Occipital lobe (tissue), 2 donors: ENCODE results near the gene CALML5. TPM values are rescaled to one million over a fixed set of nuclear protein-coding genes. Genes with fewer than 3 reads are reported as not detected.

Experiments used
- DNase-seq: peaks from one replicate; lab custom pipeline; 2025; lab: John Stamatoyannopoulos, UW
- total RNA-seq: library from RNA; depleted of rRNA; stranded (reverse); fragments of >200 nt; gene quantifications from one replicate; pipeline ENCODE4 v1.2.3, GENCODE V29; 2014

The CALML5 gene
- total RNA-seq, 1 donor from 2014 or later, result not detected

DNA sequence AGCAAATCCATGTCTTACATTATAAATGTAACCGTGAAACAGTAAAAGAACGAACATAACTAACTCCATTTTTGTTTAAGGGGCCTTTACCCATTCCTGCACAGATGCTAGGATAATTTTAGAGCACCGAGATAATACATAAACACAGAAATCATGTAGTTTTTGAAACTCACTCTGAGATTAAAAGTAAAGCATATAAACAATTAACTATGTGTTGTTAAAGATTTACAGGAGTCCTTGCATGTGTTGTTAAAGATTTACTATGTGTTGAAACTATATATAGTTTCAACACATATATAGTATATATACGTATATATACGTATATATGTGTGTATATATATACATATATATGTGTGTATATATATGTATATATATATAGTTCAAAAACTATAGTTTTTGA is 18.2 kb upstream of the CALML5 start:
- DNase-seq, result no peak

DNA sequence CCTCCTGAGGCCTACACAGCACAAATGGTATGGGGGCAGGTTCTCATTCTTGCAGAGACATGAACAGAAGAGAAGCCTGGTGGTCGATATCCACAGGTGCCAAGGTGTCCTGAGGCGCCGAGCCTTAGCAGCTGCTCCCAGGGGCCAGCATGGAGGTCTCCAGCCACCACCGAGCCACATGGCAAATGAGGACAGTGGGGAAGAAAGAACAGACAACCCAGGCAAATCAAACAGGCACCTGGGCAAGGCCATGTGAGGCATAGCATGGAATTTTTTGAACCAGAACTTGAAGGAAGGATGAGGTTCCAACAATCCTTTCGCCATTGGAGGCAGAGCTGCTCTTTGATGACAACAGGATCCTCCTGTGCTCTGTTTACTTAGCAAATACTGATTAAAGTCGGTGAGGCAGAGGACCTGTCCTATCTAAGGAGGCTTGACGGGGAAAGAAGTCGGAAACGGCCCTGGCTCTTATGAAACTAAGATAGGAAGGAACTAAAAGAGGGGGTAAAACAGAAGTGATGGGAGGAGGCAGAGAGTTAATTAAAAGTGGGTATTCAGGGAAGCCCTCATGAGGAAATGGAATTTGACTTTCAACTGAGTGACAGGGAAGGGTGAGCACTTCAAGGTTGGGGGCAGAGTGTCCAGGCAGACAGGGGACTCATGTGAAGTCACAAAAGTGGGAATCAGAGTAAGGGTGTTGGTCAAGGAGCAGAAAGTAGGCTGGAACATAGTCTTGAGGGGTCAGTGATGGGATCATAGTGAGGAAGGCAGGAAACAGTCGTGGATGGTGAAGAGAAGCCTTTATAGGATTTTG is 16.8 kb upstream of the CALML5 start:
- DNase-seq, result no peak

DNA sequence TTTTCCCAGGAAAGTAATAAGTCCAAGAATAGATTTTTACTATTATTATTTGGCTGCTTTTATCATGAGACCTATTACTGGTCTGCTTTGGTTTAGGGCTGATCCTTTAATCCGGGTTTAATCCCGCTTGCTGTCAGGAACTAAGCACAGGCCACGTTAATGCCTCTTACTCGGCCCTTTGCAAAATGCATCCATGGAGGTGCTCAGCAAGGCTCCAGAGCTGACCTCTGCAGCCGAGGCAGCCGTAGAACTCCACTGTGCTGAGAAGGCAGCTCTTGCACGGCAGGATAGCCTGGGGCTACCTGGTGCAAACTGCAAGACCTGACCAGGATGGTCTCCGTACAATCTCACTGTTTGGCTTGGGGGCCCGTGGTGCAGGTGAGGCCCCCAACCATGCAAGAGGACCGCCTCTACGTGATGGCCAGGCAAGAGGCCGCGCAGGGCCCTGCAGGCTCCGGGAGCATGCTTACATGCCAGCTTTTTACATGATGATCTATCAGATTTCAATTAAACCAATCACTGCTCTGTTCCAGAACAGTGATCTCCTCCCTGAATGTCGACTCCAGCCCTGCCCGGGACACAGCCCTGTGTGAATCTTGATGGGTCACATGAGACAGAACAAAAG is 15.0 kb upstream of the CALML5 start:
- no peak for DNase-seq

DNA sequence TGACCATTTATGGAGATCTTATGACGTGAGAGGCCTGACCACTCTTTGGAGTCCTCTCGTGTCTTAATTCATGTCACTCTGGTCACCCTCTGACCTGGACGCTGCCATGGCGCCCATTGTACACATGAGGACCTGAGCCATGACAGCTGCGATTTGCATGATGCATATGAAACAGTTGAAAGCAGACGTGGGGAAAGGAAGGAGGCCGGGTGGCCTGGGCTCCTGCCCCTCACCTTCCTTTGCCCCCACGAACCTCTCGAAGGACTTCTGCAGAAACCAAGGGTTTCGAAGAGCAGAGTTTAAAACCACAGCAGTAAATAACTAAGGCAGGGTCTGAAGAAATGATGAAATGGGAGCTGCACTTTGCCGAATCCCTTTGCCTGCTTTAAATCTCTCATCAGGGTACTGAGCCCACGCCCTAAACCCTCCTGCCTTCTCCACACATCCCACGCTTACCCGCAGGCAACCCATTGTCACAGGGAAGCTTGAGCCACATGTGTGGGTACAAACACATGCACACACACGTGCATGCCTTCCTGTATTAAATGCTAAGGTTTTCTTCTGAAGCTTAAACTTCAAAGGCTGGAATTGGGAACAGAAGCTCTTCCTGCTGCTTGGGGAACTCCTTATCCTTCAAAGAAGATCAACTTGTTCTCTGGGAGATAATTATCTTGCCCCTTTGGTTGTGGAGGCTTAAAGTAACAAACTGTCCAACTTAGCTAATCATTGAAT is 13.7 kb upstream of the CALML5 start:
- peak; percentile 63 for DNase-seq

DNA sequence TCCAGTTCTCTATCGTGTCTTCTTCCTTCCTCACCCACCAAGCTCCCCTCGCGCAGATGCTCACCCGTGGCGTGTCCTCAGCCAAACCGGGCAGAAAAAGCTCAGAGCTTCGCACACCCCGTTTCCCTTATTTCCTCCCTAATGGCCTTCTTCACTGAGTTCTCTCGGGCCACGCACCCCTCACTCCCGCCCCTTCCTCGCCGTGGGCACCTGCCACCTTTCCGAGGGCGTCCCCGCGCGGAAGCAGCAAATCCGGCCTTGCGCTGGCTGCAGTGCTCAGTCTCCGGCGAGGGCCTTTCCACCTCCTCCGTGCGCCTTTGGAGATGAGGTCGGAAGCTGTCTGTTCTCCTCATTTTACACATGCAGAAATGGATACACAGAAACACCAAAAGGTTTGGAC is 13.0 kb upstream of the CALML5 start:
- DNase-seq, result no peak

DNA sequence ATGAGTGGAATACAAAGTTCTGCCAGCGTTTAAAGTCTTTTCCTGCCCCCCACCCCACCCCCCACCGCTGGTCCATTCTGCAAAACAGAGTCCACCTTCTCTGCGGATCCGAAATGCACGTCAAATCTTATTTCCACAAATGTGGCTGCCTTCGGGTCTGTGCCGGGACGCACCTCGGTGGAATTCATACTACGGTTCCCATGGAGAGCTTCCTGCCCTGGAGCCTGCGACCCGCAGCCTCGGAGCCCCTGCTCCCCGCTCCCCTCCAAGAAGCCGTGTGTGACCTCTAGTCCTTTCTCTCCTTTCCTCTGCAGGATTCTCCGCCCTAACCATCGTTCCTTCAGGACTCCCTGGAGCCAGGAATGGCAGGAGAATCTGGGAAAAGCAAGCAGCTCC is 12.5 kb upstream of the CALML5 start:
- DNase-seq, result no peak

DNA sequence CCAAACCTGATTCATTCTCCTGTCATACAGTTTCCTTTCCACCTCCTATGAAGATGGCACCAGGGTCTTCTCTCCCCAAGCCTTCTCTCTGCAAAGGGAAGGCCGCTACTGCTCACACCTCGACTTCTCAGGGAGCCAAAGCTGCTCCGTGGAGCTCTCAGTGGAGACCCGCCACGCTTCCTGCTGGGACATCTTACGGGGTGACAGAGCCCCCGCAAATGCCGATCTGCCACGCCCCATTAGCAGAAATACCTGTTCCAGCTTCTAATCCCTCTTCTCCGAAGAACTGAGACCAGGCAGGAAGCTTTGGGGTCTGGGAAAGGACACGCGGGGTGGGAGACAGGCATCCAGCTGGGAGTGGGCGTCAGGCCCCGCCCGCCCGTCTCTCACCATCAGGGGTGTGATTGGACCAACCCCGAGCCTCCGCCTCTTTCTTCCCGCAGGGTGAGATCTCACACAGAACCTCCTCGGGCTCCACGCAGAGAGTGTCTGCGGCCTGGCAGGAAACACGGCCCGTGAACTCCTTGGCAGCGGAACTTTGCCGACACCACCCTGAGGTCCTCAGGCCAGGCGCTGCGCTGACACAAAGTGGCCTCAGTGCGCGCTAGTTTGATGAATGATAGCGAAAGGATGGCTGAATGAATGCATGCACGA is 12.0 kb upstream of the CALML5 start:
- no peak for DNase-seq

DNA sequence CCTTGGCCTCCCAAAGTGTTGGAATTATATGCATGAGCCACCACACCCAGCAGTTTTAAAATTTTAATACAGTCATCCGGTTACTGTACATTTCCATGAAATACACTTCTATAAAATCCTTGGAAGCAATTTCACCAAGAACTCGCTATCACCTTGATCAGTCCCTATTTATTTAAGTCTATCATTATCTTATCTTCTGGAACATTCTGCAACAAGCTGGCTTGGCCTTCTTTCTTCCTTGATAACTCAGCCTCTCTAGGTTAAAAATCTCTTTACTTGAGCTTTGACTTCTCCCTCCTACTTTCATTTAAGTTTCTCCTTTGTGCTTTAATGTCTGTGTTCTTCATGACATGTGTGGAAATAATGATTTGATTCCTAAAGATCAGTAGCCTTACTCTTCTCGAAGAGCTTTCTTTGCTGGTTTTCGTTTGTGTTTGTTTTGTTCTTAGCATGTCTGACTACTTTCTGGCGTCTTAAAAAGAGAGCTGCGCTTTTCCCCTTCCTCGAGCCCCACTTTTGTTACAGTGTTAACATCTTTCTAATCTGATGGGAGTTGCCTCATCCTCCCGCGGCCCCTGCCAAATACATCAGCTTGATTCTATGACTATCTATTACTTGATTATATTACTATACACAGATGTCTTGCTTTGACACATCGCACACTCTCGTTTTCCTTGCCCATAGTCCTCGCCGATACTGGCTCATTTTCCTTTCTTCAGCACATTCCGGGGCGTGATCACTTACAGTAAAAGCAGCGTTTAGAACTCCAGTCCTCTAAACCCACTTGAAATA is 11.1 kb upstream of the CALML5 start:
- no peak for DNase-seq

DNA sequence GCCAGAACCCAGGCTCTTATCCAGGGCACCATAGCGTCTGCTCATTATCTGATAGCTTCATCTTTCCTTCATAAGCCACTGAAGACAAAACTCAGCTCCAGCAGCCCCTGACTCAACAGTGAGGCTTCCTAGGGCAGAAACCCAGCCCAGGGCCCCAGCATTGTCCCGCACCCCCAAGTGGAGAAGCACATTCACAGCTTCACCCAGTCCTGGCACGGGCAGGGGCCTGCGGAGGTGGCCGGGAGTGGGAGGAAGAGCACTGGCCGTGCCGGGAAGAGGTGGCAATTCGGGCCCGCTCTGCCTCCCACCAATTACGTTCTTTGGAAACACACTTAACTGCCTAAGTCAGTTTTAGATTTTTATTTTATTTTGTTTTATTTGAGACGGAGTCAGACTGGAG is 10.3 kb upstream of the CALML5 start:
- DNase-seq, result no peak

DNA sequence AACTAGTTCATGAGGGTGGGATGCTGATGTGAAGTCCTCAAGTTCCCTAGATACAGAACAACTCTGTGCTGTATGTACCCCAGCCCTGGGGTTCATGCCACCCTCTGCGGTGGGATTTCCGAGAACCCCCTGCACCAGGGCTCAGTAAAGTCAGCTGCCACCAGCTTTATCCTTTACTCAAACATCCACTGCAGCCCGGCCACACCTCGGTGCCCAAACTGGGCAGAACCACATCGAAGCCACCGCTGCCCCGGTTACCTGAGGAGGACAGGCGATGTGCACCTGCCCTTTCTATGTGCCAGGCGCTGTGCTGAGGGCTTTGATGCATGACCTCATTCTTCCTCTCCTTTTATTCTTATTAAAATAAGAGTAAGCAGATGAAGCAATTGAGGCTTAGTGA is 9.9 kb upstream of the CALML5 start:
- DNase-seq, result no peak

DNA sequence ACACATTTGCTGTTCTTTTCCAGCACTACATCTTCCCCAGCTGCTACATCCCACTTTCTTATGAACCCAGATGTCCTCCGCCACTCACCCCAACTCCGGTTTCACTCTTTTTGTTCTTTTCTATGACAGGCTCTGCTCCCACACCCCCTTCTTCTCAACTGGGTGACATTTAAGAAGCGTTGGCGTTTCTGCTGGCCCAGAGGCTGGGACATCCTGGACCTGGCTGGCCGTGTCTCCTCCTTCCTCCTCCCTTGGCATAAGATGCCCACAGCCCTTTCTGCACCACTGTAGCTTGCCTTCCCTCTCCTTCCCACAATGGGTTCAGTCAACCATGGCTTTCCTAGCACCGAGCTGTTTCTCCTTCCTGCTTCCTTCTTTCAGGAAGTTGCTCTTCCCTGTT is 9.4 kb upstream of the CALML5 start:
- no peak for DNase-seq

DNA sequence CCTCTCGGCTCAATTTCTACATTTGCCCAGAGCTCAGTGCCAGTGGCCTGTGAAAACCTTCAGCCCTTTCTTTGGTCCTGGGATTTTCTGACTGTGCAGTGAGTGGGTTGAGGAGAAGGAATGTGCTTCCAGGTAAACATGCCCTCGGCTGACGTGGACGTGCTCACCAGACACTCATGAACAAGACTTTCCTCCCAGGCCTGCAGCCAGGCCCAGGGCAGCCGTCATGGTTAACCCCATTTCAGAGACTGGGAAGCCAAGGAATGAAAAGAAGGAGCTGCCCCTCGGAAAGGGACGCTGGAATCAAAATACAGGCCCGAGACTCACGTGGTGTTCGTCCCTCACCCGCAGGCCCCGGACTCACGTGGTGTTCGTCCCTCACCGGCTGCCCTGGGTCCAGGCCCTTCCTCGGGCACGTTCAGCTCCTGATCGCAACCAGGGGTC is 8.8 kb upstream of the CALML5 start:
- DNase-seq, result no peak

DNA sequence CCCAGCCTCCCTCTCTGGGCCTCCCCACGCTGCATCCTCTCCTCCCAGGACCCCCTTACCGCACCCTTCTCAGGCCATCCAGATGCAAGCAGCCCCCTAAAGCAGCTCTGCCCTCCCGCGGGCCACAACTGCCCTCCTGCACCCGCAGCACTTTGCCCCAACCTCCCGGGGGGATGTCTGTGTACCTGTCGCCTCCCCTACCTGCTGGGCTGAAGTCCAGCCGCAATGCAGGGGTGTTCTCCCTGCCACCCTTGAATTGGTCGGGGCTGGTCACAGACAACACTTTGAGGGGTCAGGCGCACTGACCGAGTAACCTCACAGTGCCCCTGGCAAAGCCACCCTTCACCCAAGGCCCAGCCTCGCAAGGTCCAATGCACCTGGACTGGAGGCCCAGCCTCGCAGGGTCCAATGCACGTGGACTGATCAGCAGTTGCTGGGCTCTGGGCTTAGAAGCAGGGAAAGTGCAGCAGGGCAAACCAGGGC is 8.3 kb upstream of the CALML5 start:
- DNase-seq, result no peak

DNA sequence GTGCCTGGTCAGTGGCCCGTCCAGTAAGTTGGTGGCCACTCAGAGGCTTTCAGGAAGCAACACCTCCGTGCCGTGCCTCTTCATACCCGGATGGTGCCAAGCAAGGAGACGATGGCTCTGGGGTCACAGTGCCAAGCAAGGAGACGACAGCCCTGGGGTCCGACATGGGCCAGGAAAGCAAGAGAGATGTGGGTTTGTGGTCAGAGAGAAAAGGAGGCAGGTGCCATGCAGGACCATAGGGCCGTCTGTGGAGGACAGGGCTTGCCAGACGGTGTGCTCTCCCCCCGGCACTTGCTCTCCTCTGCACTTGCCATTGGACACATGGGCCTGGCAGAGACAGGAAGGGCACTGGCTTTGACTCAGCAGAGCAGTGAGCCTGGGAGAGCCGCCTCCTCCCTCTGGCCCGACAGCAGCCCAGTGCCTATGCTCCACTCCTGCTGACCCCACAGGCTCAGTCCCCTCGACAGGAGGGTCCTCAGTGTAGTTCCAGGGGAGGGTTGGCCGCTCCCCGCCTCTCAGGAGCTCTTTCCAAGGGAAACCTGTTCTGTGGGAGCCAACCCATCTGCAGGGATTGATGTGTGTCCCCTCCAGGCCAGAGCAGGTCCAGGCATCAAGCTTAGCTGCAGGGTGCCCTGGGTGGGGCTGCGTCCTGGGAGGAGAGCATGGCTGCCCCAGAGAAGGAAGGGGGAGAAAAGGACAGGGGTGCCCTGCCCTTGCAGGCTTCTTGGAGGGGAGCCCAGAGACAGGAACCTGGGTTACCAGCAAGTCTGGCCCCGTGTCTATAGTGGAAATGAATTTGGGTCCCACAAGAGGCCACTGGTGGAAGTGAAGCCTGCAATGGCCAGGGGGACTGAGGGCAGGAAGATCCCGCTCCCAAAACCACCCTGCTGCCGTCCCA is 7.6 kb upstream of the CALML5 start:
- DNase-seq, result no peak

DNA sequence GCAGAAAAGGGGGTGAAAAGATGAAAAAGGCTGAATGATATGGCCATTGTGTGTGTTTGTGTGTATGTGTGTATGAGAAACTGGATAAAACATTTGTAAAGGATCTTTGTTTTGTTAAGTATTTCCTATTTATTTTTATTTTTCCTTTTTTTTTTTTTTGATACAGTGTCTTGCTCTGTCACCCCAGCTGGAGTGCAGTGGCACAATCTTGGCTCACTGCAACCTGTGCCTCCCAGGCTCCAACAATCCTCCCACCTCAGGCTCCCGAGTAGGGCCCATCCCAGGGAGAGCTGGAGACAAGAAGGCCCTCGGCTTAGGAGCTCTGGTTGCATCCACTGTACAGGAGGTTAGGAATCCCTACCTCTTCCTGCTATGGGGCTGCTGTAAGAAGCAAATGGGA is 6.9 kb upstream of the CALML5 start:
- DNase-seq, result no peak

DNA sequence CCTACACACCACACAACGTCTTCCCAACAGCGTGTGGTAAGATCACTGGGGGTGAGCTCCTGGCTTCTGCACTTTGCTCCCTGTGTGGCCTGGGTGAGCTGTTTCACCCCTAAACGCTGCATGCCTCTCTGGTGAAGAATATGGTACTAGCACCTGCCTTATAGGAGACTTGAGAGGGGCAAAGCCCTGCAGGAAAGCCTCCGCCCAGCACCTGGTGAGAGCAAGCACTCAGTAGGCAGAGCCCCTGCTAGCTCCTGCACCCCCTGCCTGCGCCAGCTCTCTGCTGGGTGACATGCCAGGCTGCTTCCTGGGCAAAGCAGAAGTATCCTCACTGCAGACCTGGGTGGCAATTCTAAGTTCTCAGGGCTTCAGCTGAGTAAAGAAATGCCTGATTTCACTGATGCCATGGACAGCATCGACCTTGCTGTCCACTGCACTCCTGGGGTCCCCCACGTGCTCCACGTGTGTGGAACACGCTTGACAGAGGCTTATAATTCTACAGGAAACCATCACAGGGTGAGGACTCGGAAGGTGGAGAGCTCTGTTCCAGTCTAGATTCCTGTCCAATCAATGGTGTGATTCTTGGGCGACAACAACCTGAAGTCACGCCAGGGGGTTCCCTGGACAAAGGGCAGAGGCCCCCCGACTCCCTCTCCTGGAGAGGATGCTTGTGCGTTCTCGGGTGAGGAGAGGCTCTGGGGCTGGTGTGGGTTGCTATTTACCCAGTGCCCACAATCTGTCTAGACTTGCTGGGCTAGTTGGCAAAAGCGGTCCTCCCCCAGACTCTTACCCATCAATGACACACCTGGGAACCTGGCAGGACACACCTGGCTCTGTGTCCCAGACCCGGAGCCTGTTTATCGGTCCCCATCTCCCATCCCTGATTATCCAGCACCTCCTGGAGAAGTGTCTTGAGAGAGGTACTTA is 5.0 kb upstream of the CALML5 start:
- no peak for DNase-seq

DNA sequence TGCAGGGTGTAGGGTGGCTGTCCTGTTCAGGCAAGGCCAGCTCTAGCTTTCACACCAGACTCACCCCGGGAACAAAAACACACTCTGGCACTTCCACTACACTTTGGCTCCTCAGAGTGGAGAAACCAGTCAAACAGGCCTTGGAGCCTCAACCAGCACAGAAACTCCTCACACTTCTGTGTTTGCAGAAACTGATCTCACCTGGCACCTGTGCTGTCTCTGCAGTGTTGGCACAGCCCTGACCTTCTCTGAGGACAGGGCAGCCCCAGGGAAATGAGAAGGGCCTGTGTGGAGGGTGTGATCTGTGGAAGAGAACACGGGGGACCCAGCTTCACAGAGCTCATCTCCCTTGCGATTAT is 4.1 kb upstream of the CALML5 start:
- no peak for DNase-seq

DNA sequence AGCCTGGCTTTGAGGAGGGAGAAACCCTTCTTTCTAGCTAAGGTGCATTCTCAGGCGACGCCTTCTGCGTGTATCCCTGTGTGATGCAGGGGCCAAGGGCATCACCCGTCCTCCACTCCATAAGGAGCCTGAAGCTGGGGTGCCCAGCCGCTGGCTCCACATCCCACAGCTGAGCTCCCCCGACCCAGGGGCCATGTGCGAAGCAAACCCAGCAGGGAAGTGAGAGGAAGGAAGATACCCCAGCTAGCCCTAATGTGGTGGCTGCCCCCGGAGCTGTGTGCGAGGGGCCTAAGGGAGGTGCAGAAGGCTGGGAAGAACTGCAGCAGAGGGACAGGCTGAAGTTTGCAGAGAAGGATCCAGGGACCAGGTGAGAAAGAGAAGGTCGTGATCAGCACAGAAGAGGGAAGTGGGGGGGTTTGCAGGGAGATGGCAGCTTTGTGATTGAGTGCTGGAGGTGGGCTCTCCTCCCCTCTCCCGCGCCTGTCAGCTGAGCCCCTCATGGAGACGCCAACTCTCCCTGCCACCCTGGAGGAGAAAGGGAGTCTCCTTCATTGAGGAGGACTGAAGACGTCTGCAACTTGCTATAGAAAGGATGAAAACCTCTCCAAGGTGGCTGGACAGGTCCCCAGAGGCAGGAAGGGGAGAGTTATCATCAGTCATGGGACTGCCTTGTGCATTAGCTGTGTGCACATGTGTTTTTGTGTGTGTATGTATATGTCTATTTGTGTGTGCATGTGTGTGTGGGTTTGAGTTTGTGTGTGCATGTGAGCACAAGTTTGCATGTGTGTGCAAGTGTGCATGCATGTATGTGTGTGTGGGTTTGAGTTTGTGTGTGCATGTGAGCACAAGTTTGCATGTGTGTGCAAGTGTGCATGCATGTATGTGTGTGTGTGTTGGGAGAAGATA is 3.5 kb upstream of the CALML5 start:
- no peak for DNase-seq
